GM19240 (cell line): Measurements from ENCODE around the gene SMAD5.

Experiments
- DNase-seq: peaks from one replicate; pipeline ENCODE4 v3.0.0; 2011; ENCODE audit warnings: low spot score; ENCODE audit not compliant: insufficient read length

The SMAD5 gene

DNA sequence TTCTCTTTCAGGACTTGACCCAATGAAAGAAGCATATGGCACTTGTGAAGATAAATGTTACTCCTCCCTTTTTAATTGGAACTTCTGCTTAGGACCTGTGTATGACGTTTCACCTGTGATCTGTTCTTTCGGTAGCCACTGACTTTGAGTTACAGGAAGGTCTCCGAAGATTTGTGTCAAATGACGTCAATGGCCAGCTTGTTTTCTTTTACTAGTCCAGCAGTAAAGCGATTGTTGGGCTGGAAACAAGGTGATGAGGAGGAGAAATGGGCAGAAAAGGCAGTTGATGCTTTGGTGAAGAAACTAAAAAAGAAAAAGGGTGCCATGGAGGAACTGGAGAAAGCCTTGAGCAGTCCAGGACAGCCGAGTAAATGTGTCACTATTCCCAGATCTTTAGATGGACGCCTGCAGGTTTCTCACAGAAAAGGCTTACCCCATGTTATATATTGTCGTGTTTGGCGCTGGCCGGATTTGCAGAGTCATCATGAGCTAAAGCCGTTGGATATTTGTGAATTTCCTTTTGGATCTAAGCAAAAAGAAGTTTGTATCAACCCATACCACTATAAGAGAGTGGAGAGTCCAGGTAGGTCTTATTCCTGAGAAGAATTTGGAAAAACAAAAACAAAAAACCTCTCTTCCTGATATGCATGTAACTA lies 21.1 kb downstream of the SMAD5 start:
- DNase-seq, result no peak

DNA sequence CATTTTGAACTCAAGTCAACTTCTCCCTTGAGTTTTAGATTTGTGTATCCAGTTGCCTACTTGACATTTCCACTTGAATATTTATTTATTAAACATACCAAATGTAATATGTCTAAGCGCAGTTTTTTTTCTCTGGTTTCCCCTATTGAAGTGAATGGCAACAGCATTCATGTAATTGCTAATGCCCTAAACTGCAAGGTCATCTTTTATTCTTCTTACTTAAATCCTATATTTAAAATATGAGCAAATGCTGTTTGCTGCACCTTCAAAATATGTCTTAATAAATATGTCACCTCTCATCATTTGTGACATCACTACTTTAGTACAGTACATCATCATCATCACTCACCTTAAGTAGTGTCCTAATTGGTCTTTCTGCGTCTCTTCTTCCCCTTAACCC lies 22.4 kb downstream of the SMAD5 start:
- DNase-seq, result no peak

DNA sequence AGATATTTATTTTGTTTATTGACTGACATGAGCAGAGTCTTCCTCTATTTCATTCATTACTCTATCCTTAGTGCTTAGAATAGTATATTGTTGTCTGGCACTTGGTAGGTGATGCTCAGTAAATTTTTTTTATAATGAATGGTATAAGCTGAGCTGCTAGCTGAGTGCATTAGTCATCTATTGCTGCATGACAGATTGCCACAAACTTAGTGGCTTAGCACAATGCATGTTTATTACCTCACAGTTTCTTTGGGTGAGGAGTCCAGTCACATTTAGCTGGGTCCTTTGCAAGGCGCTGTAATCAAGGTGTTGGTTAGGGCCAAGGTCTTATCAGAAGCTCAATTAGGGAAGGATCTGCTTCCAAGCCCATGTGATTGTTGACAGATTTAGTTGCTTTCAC lies 23.1 kb downstream of the SMAD5 start:
- no peak for DNase-seq

DNA sequence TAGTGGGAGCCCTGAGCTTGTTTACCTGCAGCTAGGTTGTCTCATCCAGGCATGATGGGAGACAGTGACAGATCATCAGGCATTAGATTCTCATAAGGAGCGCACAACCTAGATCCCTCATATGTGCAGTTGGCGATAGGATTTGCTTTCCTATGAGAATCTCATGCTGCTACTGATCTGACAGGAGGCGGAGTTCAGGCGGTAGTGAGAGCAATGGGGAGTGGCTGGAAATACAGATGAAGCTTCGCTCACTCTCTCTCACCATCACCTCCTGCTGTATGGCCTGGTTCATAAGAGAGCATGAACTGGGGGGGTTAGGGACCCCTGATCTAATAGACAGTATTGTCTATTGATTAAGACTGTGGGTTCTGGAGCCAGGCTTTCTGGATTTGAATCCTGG lies 24.9 kb downstream of the SMAD5 start:
- no peak for DNase-seq

DNA sequence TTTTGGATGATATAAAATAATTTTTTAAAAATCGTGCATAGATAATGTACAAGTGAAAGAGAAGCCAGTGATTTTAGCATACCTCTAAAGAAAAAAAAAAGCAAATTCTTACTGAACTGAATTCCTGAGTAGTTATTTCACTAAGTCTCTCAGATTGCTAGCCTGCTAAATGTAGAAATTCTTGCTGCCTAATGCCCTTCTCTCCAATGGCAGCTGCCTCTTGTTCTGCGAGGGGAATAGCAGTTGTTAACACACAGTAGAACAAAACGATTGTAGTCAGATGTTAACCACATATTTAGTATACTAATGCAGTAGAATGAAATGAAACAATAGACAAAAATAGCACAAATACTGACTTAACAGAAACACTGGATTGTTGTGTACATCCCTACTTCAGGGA lies 26.8 kb downstream of the SMAD5 start:
- no peak for DNase-seq

DNA sequence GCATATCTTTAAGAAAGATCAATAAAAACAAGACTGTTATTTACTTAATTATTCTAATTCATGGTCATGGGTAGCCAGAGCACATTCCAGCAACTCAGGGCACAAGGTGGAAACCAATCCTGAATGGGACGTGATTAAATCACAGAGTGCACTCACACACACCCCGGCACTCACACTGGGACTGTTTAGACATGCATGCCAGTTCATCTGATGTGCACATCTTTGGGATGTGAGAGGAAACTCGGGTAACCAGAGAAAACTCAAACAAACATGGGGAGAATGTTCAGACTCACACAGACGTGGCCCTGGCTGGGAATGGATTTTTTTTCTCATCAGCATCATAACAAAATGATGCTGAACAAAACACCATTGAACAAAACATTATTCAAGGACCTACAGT lies 29.4 kb downstream of the SMAD5 start:
- no peak for DNase-seq

DNA sequence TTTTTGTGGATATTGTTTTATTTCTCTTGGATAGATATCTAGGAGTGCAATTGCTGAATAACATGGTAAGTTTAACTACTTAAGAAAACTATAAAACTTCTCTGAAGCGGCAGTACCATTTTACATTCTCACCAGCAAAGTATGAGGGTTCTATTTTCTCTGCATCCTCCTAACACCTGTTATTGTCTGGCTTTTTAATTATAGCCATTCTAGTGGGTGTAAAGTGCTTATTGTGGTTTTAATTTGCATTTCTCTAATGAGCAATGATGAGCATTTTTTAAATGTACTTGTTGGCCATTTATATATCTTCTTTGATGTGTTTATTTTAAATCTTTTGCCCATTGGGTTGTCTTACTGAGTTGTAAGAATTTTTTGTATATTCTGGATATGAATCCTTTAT lies 31.6 kb downstream of the SMAD5 start:
- DNase-seq, result no peak

DNA sequence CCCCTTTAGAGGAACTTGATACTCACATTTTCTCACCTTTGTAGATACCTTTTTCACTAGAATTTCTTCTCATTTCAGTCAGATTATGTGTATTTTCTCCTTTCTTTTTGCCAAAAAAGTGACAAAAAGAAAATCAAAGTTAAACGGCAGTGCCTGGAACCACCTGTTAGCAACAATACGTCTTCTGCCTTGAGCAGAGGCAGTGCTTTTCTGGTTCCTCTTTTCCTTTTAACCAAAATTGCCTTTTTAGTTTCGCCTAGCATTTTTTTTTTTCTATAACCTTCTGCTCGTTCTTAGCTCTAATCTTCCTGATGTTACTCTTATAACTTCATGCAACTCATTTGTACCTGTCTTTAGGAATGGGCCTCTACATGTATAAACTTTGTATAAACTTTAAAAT lies 34.3 kb downstream of the SMAD5 start:
- no peak for DNase-seq

DNA sequence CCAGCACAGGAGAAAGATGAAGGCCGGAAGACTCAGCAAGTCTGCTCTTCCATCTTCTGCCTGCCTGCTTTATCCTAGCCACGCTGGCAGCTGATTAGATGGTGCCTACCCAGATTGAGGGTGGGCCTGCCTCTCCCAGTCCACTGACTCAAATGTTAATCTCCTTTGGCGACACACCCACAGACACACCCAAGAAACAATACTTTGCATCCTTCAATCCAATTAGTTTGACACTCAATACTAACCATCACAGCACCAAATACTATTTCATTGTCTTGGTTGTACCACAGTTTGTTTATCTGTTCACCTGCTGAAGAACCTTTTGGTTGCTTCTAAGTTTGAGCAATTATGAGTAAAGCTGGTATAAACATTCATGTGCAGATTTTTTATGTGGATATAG lies 36.6 kb downstream of the SMAD5 start:
- DNase-seq, result no peak

DNA sequence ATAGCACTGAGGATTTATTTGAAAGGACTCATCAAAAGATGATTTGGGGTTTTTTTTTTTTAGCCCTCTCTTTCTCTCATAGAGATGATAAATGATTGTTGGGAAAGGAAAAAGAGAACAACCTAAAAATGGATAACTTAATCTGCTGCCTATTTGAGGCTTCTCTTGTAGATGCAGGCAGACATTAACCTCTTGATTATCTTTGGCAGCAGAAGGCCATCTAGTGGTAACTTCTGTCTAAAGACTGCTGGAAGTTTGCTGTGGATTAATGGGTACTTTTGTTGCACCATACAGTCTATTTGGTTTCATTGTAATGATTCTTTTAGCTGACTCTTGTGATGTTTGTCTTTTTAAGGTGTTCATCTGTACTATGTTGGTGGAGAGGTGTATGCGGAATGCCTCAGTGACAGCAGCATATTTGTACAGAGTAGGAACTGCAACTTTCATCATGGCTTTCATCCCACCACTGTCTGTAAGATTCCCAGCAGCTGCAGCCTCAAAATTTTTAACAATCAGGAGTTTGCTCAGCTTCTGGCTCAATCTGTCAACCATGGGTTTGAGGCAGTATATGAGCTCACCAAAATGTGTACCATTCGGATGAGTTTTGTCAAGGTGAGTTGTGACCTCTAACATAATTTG lies 41.5 kb downstream of the SMAD5 start:
- no peak for DNase-seq

DNA sequence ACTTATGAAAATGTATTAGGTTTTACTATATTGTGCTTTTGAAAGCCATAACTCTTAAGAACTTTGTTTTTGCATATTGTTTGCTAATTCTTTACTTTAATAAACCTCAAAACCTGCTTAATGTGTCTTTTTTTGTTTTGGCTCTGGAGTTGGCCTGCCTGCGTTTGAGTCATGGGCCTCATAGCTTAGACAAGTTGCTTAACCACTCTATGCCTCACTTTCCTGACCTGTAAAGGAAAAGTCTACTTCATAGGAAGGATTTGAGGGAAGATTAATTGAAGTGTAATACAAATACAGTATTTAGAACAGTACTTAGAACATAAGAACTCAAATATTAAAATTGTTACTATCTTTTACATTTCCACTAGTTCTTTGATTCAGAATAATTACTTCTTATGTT lies 50.0 kb downstream of the SMAD5 start:
- DNase-seq, result no peak

DNA sequence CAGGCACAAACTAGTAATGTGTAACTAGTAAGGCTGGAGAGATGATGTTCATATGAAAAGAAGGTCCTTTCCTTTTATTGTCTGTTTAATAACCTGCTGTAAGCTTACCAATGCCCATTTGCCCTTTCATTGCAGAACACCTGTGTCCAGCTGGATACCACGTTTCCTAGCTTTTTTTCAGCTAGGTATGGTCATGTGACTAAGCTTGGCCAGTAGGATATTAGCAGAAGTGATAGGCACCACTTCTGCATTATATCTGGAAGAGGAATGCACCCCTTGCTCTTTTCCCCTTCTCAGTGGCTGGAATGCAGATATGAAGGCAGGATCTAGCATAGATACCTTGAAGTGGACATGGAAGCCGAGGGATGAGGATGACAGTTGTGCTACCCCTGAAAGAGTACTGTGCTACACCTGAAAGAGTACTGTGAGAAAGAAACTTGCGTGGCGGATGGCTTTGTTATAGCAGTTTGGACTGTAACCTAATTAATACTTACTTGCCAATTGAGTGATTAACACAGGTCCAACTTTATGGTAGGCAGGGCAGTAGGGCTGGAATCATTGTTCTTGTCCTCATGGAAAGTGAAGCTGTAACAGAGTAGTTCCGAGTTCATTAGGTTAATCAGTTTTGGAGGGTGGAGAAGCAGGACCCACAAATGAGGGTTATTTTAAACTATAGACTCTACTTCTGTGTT lies 53.5 kb downstream of the SMAD5 start:
- no peak for DNase-seq

DNA sequence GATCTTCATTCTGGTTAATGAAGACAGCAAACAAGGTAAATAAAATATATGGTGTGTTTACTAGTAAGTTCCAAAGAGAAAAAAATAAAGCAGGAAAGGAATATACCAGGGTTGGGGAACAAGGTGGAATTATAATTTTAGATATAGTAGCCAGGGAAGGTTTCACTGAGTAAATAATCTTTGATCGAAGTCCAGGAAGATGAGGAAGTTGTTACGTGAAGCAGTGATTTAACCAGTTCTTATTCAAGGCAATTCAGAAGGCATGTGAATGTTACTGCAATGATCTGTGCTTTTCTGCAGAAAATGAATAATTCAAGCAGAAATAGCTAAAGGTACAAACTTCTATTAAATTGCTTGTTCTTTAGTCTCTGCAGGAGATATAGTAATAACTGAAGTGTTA lies 54.2 kb downstream of the SMAD5 start:
- DNase-seq, result no peak

DNA sequence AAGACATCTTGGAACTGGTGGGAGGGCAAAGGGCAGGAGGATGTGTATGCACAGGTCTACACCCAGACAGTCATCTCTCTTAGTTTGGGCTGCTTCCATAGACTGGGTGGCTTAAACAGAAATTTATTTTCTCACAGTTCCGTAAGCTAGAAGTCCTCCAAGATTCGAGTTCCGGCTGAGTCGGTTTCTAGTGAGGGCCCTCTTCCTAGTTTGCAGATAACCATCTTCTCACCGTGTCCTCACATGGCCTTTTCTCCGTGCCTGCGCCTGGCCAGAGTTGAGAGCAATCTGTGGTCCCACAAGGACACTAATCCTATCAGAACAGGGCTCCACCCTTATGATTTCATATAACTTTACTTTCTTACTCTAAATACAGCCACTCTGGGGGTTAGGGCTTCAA lies 56.2 kb downstream of the SMAD5 start:
- DNase-seq, result no peak

DNA sequence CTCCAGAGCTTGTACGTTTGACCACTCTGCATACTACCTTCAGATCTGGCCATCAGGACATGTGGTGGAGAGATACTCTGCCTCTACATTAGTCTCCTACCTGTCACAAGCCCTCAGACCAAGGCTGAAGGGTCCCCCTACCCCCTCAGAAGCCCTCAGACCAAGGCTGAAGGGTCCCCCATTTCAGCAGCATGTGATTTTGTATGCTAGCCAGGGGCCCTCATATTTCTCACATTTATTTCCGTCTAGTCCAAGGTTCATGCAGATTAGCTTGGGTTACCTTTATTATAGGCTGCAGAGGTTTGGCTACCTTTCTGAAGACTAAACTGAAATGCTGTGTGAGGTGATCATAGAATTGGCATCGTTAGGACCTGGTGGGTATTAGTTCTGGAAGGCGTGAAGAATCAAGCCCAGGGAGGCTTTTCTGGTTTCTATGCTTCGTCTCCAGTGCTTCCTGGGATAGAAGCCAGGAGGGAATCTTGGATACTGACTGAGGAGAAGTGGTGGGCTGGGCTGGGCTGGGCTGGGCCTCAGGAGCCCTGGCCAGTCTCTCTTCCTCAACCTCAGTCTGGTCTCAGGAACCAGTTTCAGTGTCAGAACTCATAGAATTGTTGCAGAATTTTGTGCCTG lies 57.6 kb downstream of the SMAD5 start:
- DNase-seq, result no peak

DNA sequence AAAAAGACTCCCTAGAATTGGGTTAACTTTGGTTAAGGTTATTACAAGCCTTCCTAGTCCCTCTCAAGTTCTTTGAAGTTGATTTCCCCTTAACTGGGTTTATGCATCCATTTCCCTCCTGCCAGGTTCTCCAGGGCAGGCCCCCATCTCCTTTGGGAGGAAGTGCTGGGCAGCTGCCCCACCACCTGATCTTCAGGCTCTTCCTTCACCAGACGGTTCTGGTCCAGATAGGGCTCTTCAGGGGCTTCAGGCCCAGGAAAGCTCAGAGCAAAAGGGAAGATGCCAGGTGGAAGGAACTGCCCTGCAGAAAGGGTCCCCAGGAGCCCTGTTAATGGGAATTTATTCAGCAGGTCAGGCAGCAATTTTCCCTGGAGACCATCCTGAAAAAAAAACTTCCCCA lies 58.3 kb downstream of the SMAD5 start:
- DNase-seq, result no peak

DNA sequence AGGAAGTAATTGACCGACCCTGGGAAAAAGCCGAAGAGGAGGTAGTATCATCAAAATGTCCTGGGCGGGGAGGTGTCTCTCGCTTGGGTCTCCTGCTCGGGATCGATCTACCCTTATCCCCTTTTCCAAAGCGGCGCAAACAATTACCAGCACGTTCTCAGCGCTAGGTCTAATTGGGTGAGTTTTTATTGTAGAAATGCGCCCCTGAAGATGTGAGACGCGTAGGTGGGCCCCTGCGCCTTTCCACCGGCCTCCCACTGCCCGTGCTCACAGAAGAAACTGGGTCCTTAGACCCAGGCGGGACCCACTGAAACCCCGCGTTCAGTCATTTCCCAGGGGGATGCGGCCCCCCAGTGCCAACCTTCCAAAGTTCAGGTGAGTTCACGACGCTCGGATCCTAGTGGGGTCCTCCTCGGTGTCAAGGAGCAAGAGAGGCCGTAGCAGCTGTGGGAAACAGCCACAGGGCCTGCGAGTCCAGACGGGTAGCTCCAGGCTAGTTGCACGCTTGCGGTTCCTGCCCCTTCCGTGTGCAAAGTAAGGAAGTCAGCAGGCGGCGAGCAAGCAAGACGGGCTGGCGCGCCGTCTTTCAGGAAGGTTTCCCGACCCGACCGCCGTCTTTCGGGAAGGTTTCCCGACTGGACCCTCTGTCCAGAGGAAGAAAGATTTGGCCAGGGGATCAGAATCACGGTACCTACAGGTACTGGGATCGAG lies 58.8 kb downstream of the SMAD5 start:
- no peak for DNase-seq

DNA sequence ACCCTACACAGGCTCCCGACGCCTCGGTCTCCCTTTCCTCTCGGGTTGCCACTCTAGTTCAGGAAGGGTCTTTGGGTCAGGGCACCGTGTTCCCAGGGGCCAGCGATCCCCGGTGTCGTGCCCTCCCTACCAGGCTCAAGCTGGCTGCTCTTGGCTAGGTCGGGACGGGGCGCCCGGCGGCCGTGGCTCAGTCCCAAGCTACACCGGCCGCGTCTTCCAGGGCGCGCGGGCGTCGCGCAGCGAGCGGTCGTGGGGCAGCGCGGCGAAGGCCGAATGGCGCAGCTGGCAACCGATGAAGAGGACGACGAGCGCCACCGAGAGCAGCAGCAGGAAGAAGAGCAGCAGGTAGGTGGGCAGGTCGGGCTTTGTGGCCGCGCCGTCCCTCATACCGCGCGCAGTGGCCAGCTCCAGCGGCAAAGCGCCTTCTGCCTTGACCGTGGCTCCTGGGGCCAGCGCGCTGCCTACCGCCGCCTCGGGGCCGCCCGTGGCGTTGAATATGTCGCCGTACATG lies 59.4 kb downstream of the SMAD5 start:
- no peak for DNase-seq

DNA sequence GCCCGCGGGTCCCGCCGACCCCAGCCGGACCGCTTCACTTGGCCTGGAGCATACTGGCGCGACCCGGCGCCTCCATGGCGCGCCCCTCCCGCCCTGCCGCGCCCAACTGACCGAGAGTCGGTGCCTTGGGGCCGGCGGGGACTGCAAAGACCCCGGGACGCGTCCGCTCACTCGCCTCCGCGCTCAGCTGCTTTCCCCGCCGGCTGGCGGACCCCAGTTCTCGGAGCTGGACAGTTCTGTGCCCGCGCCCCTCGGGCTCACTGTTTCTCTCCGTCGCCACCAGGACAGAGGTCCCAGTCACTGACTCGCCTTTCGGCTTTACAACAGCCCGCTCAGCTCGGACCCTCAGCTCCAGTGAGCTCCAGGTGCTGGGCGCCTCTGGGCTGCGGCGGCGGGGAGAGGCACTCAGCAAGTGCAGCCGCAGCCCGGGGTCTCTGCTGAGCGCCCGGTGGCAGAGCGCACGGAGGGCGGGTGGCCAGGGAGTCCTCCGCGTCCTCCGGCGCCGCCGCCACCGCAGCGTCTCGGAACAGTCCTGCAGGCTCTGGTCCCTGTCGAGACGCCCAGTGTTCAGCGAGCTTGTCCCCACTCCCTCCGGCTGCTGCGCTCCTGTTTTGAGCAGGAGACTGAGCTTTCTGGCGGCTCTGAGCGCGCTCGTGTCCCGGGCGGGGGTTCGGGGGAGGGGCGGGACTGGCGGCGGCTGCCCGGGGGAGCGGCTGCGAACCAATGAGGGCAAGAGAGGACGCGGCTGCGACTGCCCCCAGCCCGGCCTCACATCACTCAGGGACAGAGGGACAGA lies 60.1 kb downstream of the SMAD5 start, which contains the start of gene SMIM32:
Gene SMIM32, minus strand, starts transcription at position 637 of the 796 bp plus-strand sequence. CDS start 638 bp downstream, outside the sequence.
- DNase-seq, result no peak

DNA sequence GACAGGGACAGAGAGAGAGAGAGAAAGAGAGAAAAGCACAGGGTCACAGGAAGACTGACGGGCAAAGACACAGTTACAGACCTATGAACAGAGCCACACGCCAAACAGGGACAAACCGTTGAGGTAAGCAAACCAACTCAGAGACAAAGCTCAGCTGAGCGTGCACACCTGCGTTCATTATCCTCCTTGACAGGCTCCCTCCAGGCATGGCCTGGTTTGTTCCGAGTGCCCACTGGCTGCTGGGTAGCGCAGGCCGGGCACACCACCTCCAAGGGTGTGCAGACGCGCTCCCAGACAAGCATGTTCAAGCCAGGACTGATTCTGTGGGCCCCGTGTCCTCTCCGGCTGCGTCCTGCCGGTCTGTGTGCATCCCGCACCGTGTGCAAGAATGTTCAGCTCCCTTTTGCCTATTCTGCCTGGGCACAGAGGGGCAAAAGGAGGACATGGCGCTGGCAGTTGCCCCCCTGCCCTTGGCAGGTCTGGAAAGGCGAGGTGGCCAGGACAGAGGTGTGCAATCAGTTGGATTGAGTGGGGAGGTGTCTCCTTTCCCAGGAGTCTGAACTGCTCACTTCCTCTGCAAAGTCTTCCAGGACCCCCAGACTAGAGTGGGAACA lies 60.8 kb downstream of the SMAD5 start:
- no peak for DNase-seq
